ENCODE measurements around the gene MOV10. TPM values are rescaled to one million over a fixed set of nuclear protein-coding genes. Genes with fewer than 3 reads are reported as not detected.

MOV10 gene
- total and polyA plus RNA-seq, 2 donors (not counting 3 experiments of a cell fraction or from before 2014, with no cell fraction given), result 97.1 to 113 TPM

DNA sequence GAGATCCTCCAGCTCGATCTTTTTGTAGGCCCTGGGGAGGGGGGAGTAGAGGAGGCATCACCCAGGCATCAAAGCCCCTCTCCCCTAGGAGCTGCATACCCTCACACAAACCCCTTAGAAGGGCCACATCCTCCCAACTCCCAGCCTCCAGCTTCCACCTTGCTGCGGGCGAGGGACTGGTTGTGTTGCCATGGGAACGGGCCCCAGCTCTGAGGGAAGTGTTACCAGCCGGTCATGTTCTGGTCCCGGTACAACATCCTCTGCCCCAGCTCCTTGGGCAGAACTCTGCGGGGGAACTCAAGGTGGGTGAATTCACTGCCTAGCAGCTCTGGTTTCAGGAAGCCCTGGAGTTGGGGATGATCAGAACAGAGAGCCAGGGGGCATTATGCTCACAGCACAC is 36.6 kb downstream of the MOV10 start:
- intact Hi-C loops (cut with micrococcal nuclease) (loop anchor here (5.0 to 10.0 kb wide), 2 partner anchors 414 to 1194 kb away; partner anchors contain the start of genes AP4B1 and DCLRE1B), dilution Hi-C loops (cut with MboI; ENCODE audit: extremely low pct_ligation_motif_present, low sequenced_read_pairs) (no loop called here)
- FAIRE-seq, result no peak
- Histone ChIP-seq H3K4me1 (ENCODE audit: control insufficient read depth, extremely low read depth, insufficient read depth, low read length) (peaks cover 14% of the 10 kb centered on the region), H2AFZ (ENCODE audit: low read depth, low read length) (no peak overlapping the region), H3K36me3 (ENCODE audit: control insufficient read depth in 2 of 2, extremely low read depth in 1 of 2, insufficient read depth in 2 of 2, low read length in 2 of 2) (no peaks in the 10 kb centered on the region), H3K9me1 (replicated peaks; ENCODE audit: control insufficient read depth, extremely low read depth, insufficient read depth, low read length) (no peaks in the 10 kb centered on the region), H3K9me3 (replicated peaks; ENCODE audit: control insufficient read depth, insufficient read depth, low read length) (no peaks in the 10 kb centered on the region), H3K27ac (ENCODE audit: insufficient read depth, low read depth, low read length) (no peak overlapping the region), H3K9ac (replicated peaks; ENCODE audit: extremely low read depth, insufficient read depth, low read length) (no peak overlapping the region), H3K4me3 (replicated peaks in 1 of 3; ENCODE audit: insufficient read depth in 1 of 3, low read depth in 1 of 3, low read length in 3 of 3) (no peak overlapping the region), H3K79me2 (ENCODE audit: control insufficient read depth, insufficient read depth, low read length) (peaks cover 9% of the 10 kb centered on the region), H3K27me3 (ENCODE audit: control insufficient read depth in 2 of 2, insufficient read depth in 2 of 2, low read length in 2 of 2) (no peaks in the 10 kb centered on the region), H3K4me2 (ENCODE audit: insufficient read depth, low read length) (no peak overlapping the region), H4K20me1 (replicated peaks; ENCODE audit: control insufficient read depth, extremely low read depth, insufficient read depth, low read length) (no peaks in the 10 kb centered on the region)
- no TSS peak for BruUV-seq (replicated peaks)
- no peak for DNase-seq (ENCODE audit: low read depth, low spot score)
- TF ChIP-seq FOS (IDR thresholded peaks at IDR 0.05; ENCODE audit: borderline replicate concordance, insufficient read depth, low read length) (no peak), POLR2A (IDR thresholded peaks at IDR 0.05; ENCODE audit: low read depth, low read length) (no peak)
- TF ChIP-seq, protein P1, sequence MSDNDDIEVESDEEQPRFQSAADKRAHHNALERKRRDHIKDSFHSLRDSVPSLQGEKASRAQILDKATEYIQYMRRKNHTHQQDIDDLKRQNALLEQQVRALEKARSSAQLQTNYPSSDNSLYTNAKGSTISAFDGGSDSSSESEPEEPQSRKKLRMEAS (IDR thresholded peaks at IDR 0.05; ENCODE audit: insufficient read depth, insufficient read length), result no peak
- TF ChIP-seq, protein P2, sequence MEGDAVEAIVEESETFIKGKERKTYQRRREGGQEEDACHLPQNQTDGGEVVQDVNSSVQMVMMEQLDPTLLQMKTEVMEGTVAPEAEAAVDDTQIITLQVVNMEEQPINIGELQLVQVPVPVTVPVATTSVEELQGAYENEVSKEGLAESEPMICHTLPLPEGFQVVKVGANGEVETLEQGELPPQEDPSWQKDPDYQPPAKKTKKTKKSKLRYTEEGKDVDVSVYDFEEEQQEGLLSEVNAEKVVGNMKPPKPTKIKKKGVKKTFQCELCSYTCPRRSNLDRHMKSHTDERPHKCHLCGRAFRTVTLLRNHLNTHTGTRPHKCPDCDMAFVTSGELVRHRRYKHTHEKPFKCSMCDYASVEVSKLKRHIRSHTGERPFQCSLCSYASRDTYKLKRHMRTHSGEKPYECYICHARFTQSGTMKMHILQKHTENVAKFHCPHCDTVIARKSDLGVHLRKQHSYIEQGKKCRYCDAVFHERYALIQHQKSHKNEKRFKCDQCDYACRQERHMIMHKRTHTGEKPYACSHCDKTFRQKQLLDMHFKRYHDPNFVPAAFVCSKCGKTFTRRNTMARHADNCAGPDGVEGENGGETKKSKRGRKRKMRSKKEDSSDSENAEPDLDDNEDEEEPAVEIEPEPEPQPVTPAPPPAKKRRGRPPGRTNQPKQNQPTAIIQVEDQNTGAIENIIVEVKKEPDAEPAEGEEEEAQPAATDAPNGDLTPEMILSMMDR (IDR thresholded peaks at IDR 0.05; ENCODE audit: extremely low read depth in 1 of 2, insufficient read depth in 1 of 2, low read depth in 1 of 2, low read length in 2 of 2), result no peak
- ChIA-PET POLR2A (no interaction called here), CTCF (interaction anchor here (0.6 to 1.0 kb wide), 3 partner anchors 11 to 362 kb away, joined by 3 read pairs; partner anchors contain the start of gene LRIG2)

DNA sequence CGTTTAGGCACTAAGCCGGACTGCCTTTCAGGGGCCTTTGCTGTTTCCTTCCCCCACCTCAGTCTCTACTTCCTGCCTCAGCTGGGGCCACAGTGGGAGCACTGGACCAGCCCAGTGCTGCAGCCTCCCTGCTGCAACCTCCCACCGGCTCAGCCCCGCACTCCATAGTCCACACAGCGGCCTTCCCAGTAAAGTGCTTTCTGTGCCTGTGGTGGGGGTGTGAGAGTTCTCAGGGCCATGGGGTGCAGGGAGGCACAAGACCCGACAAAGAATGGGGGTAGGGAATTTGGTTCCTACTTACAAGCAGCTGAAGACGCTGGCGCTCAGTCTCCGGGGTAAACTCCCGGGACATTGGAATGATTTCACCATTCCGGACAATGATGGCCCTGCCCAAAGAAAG is 37.2 kb downstream of the MOV10 start:
- TF ChIP-seq POLR2A (IDR thresholded peaks at IDR 0.05; ENCODE audit: low read depth, low read length) (no peak), JUN (IDR thresholded peaks at IDR 0.05; ENCODE audit: borderline replicate concordance, insufficient read depth, insufficient read length, low read depth) (no peak), FOS (IDR thresholded peaks at IDR 0.05; ENCODE audit: borderline replicate concordance, insufficient read depth, low read length) (no peak), MYC (IDR thresholded peaks at IDR 0.05; ENCODE audit: low read depth, low read length) (no peak), GATA2 (IDR thresholded peaks at IDR 0.05; ENCODE audit: insufficient read depth, insufficient read length, low read depth, low read length) (no peak), POLR2AphosphoS5 (IDR thresholded peaks at IDR 0.05; ENCODE audit: insufficient read depth, low read depth, low read length) (no peak), EZH2 (IDR thresholded peaks at IDR 0.05; ENCODE audit: borderline replicate concordance, low read depth, low read length, severe bottlenecking) (no peak)
- TF ChIP-seq, protein P1 (IDR thresholded peaks at IDR 0.05; ENCODE audit: insufficient read depth, insufficient read length), result no peak
- TF ChIP-seq, protein P2 (IDR thresholded peaks at IDR 0.05; ENCODE audit: extremely low read depth in 1 of 2, insufficient read depth in 1 of 2, low read depth in 1 of 2, low read length in 2 of 2), result no peak
- no peaks in the 10 kb centered on the region for H3K27me3 ChIP-seq (ENCODE audit: control insufficient read depth in 2 of 2, insufficient read depth in 2 of 2, low read length in 2 of 2)
- CTCF ChIA-PET, result no interaction called here

More for the DNA sequence above, 37.2 kb downstream of the MOV10 start:
- dilution Hi-C loops (cut with MboI; ENCODE audit: extremely low pct_ligation_motif_present, low sequenced_read_pairs) (no loop called here), intact Hi-C loops (cut with micrococcal nuclease) (loop anchor here (5.0 to 10.0 kb wide), 2 partner anchors 414 to 1193 kb away; partner anchors contain the start of genes AP4B1 and DCLRE1B)
- FAIRE-seq, result no peak
- Histone ChIP-seq H3K9ac (replicated peaks; ENCODE audit: extremely low read depth, insufficient read depth, low read length) (no peak overlapping the region), H3K4me2 (ENCODE audit: insufficient read depth, low read length) (no peak overlapping the region), H3K9me3 (replicated peaks; ENCODE audit: control insufficient read depth, insufficient read depth, low read length) (no peaks in the 10 kb centered on the region), H3K4me3 (replicated peaks in 1 of 3; ENCODE audit: insufficient read depth in 1 of 3, low read depth in 1 of 3, low read length in 3 of 3) (no peak overlapping the region), H3K36me3 (ENCODE audit: control insufficient read depth in 2 of 2, extremely low read depth in 1 of 2, insufficient read depth in 2 of 2, low read length in 2 of 2) (no peaks in the 10 kb centered on the region), H3K79me2 (ENCODE audit: control insufficient read depth, insufficient read depth, low read length) (peaks cover 3% of the 10 kb centered on the region), H4K20me1 (replicated peaks; ENCODE audit: control insufficient read depth, extremely low read depth, insufficient read depth, low read length) (no peaks in the 10 kb centered on the region), H3K27ac (ENCODE audit: insufficient read depth, low read depth, low read length) (no peak overlapping the region), H3K4me1 (ENCODE audit: control insufficient read depth, extremely low read depth, insufficient read depth, low read length) (peaks cover 15% of the 10 kb centered on the region), H2AFZ (ENCODE audit: low read depth, low read length) (no peak overlapping the region), H3K9me1 (replicated peaks; ENCODE audit: control insufficient read depth, extremely low read depth, insufficient read depth, low read length) (no peaks in the 10 kb centered on the region)
- DNase-seq (ENCODE audit: low read depth, low spot score), result no peak
- no TSS peak for BruUV-seq (replicated peaks)
- POLR2A ChIA-PET, result interaction anchor here (0.6 kb wide), 1 partner anchor 224 kb away, joined by 5 read pairs; no protein-coding TSS in a partner anchor
